ENCODE results near the gene CTTNBP2. TPM values are rescaled to one million over a fixed set of nuclear protein-coding genes. Genes with fewer than 3 reads are reported as not detected.

The CTTNBP2 gene
- total RNA-seq, 1 donor from 2014 or later = 6.6 TPM

DNA sequence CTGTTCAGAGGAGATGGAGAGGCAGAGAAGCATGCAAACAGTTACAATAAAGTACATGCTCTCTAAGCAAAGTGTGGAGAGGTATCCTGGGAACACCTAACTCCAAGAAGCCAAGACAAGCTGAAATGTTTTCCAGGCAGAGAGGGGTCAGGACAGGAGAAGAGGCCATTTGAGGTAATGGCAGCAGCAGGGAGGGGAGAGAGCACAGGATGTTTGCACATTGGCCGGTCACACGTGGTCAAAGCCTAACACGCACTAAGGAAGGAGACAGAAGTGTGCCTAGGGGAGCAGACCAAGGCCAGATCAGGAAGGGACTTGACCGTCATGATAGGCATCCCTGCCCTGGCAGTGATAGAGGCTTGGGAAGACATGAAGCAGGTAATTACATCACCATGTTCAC is 101.5 kb downstream of the CTTNBP2 start:
- no peaks in the 10 kb centered on the region for H3K27me3 ChIP-seq (ENCODE audit: low read depth)
- ATAC-seq = no peak
- H3K4me3 ChIP-seq = no peak overlapping the region
- no peaks in the 10 kb centered on the region for H3K36me3 ChIP-seq
- no peaks in the 10 kb centered on the region for H3K9me3 ChIP-seq
- TF ChIP-seq, protein P1, sequence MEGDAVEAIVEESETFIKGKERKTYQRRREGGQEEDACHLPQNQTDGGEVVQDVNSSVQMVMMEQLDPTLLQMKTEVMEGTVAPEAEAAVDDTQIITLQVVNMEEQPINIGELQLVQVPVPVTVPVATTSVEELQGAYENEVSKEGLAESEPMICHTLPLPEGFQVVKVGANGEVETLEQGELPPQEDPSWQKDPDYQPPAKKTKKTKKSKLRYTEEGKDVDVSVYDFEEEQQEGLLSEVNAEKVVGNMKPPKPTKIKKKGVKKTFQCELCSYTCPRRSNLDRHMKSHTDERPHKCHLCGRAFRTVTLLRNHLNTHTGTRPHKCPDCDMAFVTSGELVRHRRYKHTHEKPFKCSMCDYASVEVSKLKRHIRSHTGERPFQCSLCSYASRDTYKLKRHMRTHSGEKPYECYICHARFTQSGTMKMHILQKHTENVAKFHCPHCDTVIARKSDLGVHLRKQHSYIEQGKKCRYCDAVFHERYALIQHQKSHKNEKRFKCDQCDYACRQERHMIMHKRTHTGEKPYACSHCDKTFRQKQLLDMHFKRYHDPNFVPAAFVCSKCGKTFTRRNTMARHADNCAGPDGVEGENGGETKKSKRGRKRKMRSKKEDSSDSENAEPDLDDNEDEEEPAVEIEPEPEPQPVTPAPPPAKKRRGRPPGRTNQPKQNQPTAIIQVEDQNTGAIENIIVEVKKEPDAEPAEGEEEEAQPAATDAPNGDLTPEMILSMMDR (IDR thresholded peaks at IDR 0.05) = no peak
- H3K27ac ChIP-seq = no peak overlapping the region
- H3K4me1 ChIP-seq = no peaks in the 10 kb centered on the region
- intact Hi-C loops (cut with DNase I) = no loop called here
- DNase-seq = no peak

DNA sequence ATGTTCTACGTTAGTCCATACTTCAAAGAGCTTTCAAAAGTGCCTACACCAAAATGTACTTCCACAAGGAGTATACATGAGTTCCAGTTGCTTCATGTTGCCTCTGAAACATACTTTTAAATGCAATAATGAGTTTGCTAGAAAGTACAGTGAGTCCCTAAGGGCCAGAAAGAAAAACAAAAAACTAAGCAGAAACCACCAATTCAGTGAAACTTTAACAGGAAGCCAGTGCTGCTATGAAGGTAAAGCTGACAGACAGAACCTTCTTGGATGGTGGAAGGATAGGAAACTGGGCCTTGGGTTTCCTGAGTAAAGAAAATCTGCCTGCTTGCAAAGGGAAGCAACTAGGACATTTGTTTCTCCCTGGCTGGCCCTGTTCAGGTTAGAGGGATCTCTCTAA is 104.2 kb downstream of the CTTNBP2 start:
- no peak overlapping the region for H3K4me3 ChIP-seq
- intact Hi-C loops (cut with DNase I) = no loop called here
- H3K4me1 ChIP-seq = no peaks in the 10 kb centered on the region
- H3K27ac ChIP-seq = no peak overlapping the region
- no peak for ATAC-seq
- TF ChIP-seq, protein P1 (IDR thresholded peaks at IDR 0.05) = no peak
- no peaks in the 10 kb centered on the region for H3K27me3 ChIP-seq (ENCODE audit: low read depth)
- H3K9me3 ChIP-seq = no peaks in the 10 kb centered on the region
- DNase-seq = no peak
- no peaks in the 10 kb centered on the region for H3K36me3 ChIP-seq

DNA sequence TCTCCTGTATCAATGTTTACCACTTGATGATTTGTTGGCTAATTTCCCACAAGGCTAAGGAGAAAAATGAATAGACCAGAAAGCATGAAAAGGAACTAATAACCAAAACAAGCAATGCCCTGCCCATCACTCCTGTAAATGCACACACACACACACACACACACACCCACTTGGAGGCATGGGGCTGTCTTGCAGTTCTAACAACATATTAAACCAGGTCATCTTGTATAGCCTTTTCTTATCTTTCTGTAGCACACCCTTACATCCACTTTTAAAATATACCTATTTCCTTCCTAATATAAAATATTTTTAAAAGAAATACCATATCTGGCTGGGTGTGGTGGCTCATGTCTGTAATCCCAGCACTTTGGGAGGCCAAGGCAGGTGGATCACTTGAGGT is 105.3 kb downstream of the CTTNBP2 start:
- Histone ChIP-seq H3K27ac (no peak overlapping the region), H3K27me3 (ENCODE audit: low read depth) (no peaks in the 10 kb centered on the region), H3K4me1 (no peaks in the 10 kb centered on the region), H3K36me3 (no peaks in the 10 kb centered on the region), H3K4me3 (no peak overlapping the region), H3K9me3 (no peaks in the 10 kb centered on the region)
- DNase-seq (no peak), ATAC-seq (no peak)
- intact Hi-C loops (cut with DNase I) = no loop called here
- TF ChIP-seq, protein P1 (IDR thresholded peaks at IDR 0.05) = no peak

DNA sequence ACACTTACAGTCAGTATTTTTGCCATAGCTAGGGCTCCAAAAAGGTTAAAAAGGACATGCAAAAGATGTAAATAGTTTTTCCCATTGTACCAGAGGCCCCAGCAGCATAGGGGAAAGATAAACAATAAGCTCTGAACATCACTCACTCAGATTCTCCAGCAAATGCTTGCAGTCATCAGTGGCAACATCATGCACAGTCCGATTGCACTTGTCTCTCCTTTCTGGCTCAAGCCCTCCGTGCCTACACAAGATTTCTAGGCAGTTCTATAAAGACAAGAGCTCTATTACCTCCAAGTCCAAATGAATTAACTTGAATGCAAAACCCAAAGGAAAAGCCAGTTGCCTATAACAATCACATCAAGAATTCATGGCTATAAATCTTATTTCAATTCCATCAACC is 106.3 kb downstream of the CTTNBP2 start:
- ATAC-seq (no peak), DNase-seq (no peak)
- TF ChIP-seq, protein P1 (IDR thresholded peaks at IDR 0.05) = no peak
- Histone ChIP-seq H3K4me3 (no peak overlapping the region), H3K36me3 (no peaks in the 10 kb centered on the region), H3K4me1 (no peaks in the 10 kb centered on the region), H3K27ac (no peak overlapping the region), H3K27me3 (ENCODE audit: low read depth) (no peaks in the 10 kb centered on the region), H3K9me3 (no peaks in the 10 kb centered on the region)
- intact Hi-C loops (cut with DNase I) = no loop called here

DNA sequence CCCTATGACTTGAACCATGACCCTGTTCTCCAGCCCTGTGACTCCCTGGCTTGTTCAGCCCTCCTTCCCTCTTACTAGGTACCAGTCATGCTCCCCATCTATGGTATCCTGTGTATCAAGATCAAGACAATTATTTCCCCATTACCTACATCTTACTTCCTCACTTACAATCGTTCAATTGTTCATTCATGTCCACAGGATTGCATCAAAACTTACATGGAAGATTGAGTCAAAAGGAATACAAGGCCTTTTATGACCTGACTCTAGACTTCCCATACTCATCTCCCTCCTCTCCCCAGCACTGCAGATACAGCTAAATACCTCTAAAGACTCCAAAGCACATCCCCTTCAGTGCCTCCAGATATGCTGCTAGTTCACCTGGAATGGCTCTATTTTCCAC is 109.2 kb downstream of the CTTNBP2 start:
- DNase-seq (no peak), ATAC-seq (no peak)
- no peaks in the 10 kb centered on the region for H3K4me1 ChIP-seq
- H3K27ac ChIP-seq = no peak overlapping the region
- no peaks in the 10 kb centered on the region for H3K9me3 ChIP-seq
- intact Hi-C loops (cut with DNase I) = no loop called here
- no peaks in the 10 kb centered on the region for H3K36me3 ChIP-seq
- no peaks in the 10 kb centered on the region for H3K27me3 ChIP-seq (ENCODE audit: low read depth)
- TF ChIP-seq, protein P1 (IDR thresholded peaks at IDR 0.05) = no peak
- no peak overlapping the region for H3K4me3 ChIP-seq

DNA sequence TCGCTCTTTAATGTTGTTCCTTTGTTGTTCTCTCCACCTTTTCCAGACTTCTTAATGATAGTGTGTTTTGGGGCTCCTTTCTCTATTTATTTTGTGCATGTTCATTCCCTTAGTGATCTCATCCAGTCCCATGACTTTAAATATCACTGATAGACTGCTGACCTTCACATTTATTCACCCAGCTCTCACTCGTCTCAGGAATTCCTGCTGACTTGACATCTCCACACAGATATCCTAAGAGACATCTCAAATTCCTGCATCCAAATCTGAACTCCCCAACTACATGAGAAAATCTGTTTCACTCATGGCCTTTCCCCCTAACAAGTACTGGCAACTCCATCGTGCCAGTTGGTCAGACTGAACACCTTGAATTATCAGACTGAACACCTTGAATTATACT is 111.2 kb downstream of the CTTNBP2 start:
- no peak for DNase-seq
- intact Hi-C loops (cut with DNase I) = no loop called here

More for the DNA sequence above, 111.2 kb downstream of the CTTNBP2 start:
- no peak for ATAC-seq
- H3K27me3 ChIP-seq (ENCODE audit: low read depth) = no peaks in the 10 kb centered on the region
- H3K4me1 ChIP-seq = no peaks in the 10 kb centered on the region
- TF ChIP-seq, protein P1 (IDR thresholded peaks at IDR 0.05) = no peak
- no peak overlapping the region for H3K27ac ChIP-seq
- no peaks in the 10 kb centered on the region for H3K36me3 ChIP-seq
- H3K9me3 ChIP-seq = no peaks in the 10 kb centered on the region
- no peak overlapping the region for H3K4me3 ChIP-seq
